ENCODE data around the gene FUT9.

- no peak for TF ChIP-seq CTCF (IDR thresholded peaks at IDR 0.05)
- no peak for TF ChIP-seq USF2 (CRISPR knock-in tag; IDR thresholded peaks at IDR 0.05)
- no peak for TF ChIP-seq ESRRA (CRISPR knock-in tag; IDR thresholded peaks at IDR 0.05; ENCODE audit: borderline replicate concordance)
- no peak for TF ChIP-seq SP1 (CRISPR knock-in tag; conservative IDR thresholded peaks at IDR 0.05)
- no peak for TF ChIP-seq NFE2L1 (CRISPR knock-in tag; IDR thresholded peaks at IDR 0.05)
- no peak for TF ChIP-seq ATF1 (CRISPR knock-in tag; IDR thresholded peaks at IDR 0.05)
- TF ChIP-seq E2F1 (CRISPR knock-in tag; IDR thresholded peaks at IDR 0.05): no peak
- TF ChIP-seq MAX (CRISPR knock-in tag; IDR thresholded peaks at IDR 0.05): no peak
- TF ChIP-seq SMAD4 (CRISPR knock-in tag; IDR thresholded peaks at IDR 0.05): no peak
- TF ChIP-seq PREB (CRISPR knock-in tag; IDR thresholded peaks at IDR 0.05; ENCODE audit: borderline replicate concordance): no peak
- TF ChIP-seq ATF2 (CRISPR knock-in tag; IDR thresholded peaks at IDR 0.05; ENCODE audit: borderline replicate concordance, low read depth): no peak
- no peak for TF ChIP-seq FOXK1 (CRISPR knock-in tag; IDR thresholded peaks at IDR 0.05)
Measured at GRCh38 chr6:96060249-96060648, 44.5 kb downstream of the FUT9 start.
